MM.1S (cell line): ENCODE data around the gene STK17B.

Experiments used
- DNase-seq: peaks from one replicate; pipeline ENCODE4 v3.0.0-alpha.2; 2015
- H2AFZ ChIP-seq: fragments of 300-600 bp; sonication (generic); 2 replicates; pipeline ENCODE4 v1.6.0; 2016; ENCODE audit warnings: antibody characterized with exemption, low read length
- H3F3A ChIP-seq: fragments of 300-600 bp; sonication (generic); 2 replicates; pipeline ENCODE4 v1.6.1; 2016; ENCODE audit warnings: mild to moderate bottlenecking, antibody characterized with exemption, low read length, moderate library complexity, mixed read lengths; ENCODE audit not compliant: insufficient read depth
- H3K27ac ChIP-seq: fragments of 300-600 bp; sonication (generic); 2 replicates; pipeline ENCODE4 v1.5.1; 2016; ENCODE audit warnings: mild to moderate bottlenecking, low read length
- H3K27me3 ChIP-seq: fragments of 300-600 bp; sonication (generic); replicated peaks from 2 replicates; pipeline ENCODE4 v1.6.0; 2016; ENCODE audit warnings: low read length; ENCODE audit not compliant: insufficient read depth
- H3K36me3 ChIP-seq: fragments of 300-600 bp; sonication (generic); replicated peaks from 2 replicates; pipeline ENCODE4 v1.6.1; 2016; ENCODE audit warnings: mild to moderate bottlenecking, low read length, mixed read lengths; ENCODE audit not compliant: insufficient read depth
- H3K4me1 ChIP-seq: fragments of 300-600 bp; sonication (generic); 2 replicates; pipeline ENCODE4 v1.6.1; 2016; ENCODE audit warnings: low read length, mixed read lengths
- H3K4me2 ChIP-seq: fragments of 300-600 bp; sonication (generic); 2 replicates; pipeline ENCODE4 v1.6.0; 2016; ENCODE audit warnings: low read depth, low read length
- H3K4me3 ChIP-seq: fragments of 300-600 bp; sonication (generic); 2 replicates; pipeline ENCODE4 v1.5.1; 2016; ENCODE audit warnings: low read length, mixed read lengths
- H3K79me2 ChIP-seq: fragments of 300-600 bp; sonication (generic); 2 replicates; pipeline ENCODE4 v1.6.1; 2016; ENCODE audit warnings: mixed run types, low read length, mixed read lengths
- H3K9ac ChIP-seq: fragments of 300-600 bp; sonication (generic); 2 replicates; pipeline ENCODE4 v1.6.1; 2016; ENCODE audit warnings: low read length, mixed read lengths
- H3K9me2 ChIP-seq: fragments of 300-600 bp; sonication (generic); replicated peaks from 2 replicates; pipeline ENCODE4 v1.6.1; 2016; ENCODE audit warnings: mild to moderate bottlenecking, low read length, mixed read lengths; ENCODE audit not compliant: insufficient read depth
- H3K9me3 ChIP-seq: fragments of 300-600 bp; sonication (generic); replicated peaks from 2 replicates; pipeline ENCODE4 v1.6.1; 2016; ENCODE audit warnings: mild to moderate bottlenecking, low read length, mixed read lengths; ENCODE audit not compliant: insufficient read depth
- H4K20me1 ChIP-seq: fragments of 300-600 bp; sonication (generic); 2 replicates; pipeline ENCODE4 v1.6.1; 2016; ENCODE audit warnings: mild to moderate bottlenecking, low read length, moderate library complexity, mixed read lengths; ENCODE audit not compliant: insufficient read depth
- EZH2 ChIP-seq: fragments of 300-600 bp; sonication (generic); optimal IDR thresholded peaks from 2 replicates; pipeline ENCODE3; 2017; ENCODE audit warnings: low read depth, mild to moderate bottlenecking, antibody characterized with exemption, low read length, mixed read lengths
- EZH2phosphoT487 ChIP-seq: fragments of 300-600 bp; sonication (generic); IDR thresholded peaks from 2 replicates; pipeline ENCODE4 v1.6.1; 2018; ENCODE audit warnings: antibody characterized with exemption, low read length
- TF ChIP-seq, protein P1 (sequence below): fragments of 300-600 bp; sonication (generic); IDR thresholded peaks from 2 replicates; pipeline ENCODE4 v1.5.1; 2016; ENCODE audit warnings: antibody characterized with exemption, low read length, mixed read lengths

STK17B gene

GRCh38 chr2:196143730-196144131 is 27.6 kb downstream of the STK17B start:
- H4K20me1 ChIP-seq: peaks cover 21% of the 10 kb centered on the region; the same call in 1 of the 2 replicates
- H3K27ac ChIP-seq: no peak overlapping the region
- H3K9me2 ChIP-seq: no peaks in the 10 kb centered on the region
- TF ChIP-seq, protein P1, sequence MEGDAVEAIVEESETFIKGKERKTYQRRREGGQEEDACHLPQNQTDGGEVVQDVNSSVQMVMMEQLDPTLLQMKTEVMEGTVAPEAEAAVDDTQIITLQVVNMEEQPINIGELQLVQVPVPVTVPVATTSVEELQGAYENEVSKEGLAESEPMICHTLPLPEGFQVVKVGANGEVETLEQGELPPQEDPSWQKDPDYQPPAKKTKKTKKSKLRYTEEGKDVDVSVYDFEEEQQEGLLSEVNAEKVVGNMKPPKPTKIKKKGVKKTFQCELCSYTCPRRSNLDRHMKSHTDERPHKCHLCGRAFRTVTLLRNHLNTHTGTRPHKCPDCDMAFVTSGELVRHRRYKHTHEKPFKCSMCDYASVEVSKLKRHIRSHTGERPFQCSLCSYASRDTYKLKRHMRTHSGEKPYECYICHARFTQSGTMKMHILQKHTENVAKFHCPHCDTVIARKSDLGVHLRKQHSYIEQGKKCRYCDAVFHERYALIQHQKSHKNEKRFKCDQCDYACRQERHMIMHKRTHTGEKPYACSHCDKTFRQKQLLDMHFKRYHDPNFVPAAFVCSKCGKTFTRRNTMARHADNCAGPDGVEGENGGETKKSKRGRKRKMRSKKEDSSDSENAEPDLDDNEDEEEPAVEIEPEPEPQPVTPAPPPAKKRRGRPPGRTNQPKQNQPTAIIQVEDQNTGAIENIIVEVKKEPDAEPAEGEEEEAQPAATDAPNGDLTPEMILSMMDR: no peak
- TF ChIP-seq EZH2phosphoT487 (no peak), EZH2 (no peak)
- no peaks in the 10 kb centered on the region for H3K27me3 ChIP-seq
- peak; percentile 1 for DNase-seq
- no peak overlapping the region for H2AFZ ChIP-seq
- H3K4me1 ChIP-seq: no peaks in the 10 kb centered on the region
- H3K4me2 ChIP-seq: no peak overlapping the region
- peaks cover 94% of the 10 kb centered on the region for H3K79me2 ChIP-seq
- H3K9me3 ChIP-seq: no peaks in the 10 kb centered on the region
- H3K9ac ChIP-seq: no peak overlapping the region
- H3K4me3 ChIP-seq: no peak overlapping the region
- peaks cover 26% of the 10 kb centered on the region for H3K36me3 ChIP-seq
- peaks cover 32% of the 10 kb centered on the region for H3F3A ChIP-seq

GRCh38 chr2:196142825-196143224 is 28.6 kb downstream of the STK17B start:
- Histone ChIP-seq H3K9ac (no peak overlapping the region), H3K4me2 (no peak overlapping the region), H3K4me1 (no peaks in the 10 kb centered on the region), H3K27me3 (no peaks in the 10 kb centered on the region), H4K20me1 (peaks cover 23% of the 10 kb centered on the region; the same call in 1 of the 2 replicates), H3K9me2 (no peaks in the 10 kb centered on the region), H3K79me2 (peaks cover 94% of the 10 kb centered on the region), H3K36me3 (peaks cover 29% of the 10 kb centered on the region), H3K9me3 (no peaks in the 10 kb centered on the region), H3F3A (peaks cover 36% of the 10 kb centered on the region), H3K27ac (no peak overlapping the region), H3K4me3 (no peak overlapping the region), H2AFZ (no peak overlapping the region)
- peak; percentile 5 for DNase-seq
- TF ChIP-seq, protein P1: no peak
- no peak for TF ChIP-seq EZH2
- no peak for TF ChIP-seq EZH2phosphoT487

- H3K4me3 ChIP-seq: no peak overlapping the region
- H3K9ac ChIP-seq: no peak overlapping the region
- H3K9me2 ChIP-seq: no peaks in the 10 kb centered on the region
- H3F3A ChIP-seq: peaks cover 37% of the 10 kb centered on the region
- peak; percentile 4 for DNase-seq
- H3K79me2 ChIP-seq: peaks cover 89% of the 10 kb centered on the region
- H3K27ac ChIP-seq: no peak overlapping the region
- H3K9me3 ChIP-seq: no peaks in the 10 kb centered on the region
- no peak overlapping the region for H2AFZ ChIP-seq
- H3K4me1 ChIP-seq: no peaks in the 10 kb centered on the region; the same call in 1 of the 2 replicates
- H3K27me3 ChIP-seq: no peaks in the 10 kb centered on the region
- no peak overlapping the region for H3K4me2 ChIP-seq
- peaks cover 19% of the 10 kb centered on the region; the same call in 1 of the 2 replicates for H4K20me1 ChIP-seq
- TF ChIP-seq EZH2phosphoT487: no peak
- no peak for TF ChIP-seq EZH2
- TF ChIP-seq, protein P1: no peak
- H3K36me3 ChIP-seq: peaks cover 29% of the 10 kb centered on the region
Observed at GRCh38 chr2:196140213-196140612, 31.2 kb downstream of the STK17B start.
